ENCODE measurements around the gene NEURL3. TPM values are rescaled to one million over a fixed set of nuclear protein-coding genes. Genes with fewer than 3 reads are reported as not detected.

The NEURL3 gene
- total RNA-seq, 1 donor from 2014 or later = not detected

DNA sequence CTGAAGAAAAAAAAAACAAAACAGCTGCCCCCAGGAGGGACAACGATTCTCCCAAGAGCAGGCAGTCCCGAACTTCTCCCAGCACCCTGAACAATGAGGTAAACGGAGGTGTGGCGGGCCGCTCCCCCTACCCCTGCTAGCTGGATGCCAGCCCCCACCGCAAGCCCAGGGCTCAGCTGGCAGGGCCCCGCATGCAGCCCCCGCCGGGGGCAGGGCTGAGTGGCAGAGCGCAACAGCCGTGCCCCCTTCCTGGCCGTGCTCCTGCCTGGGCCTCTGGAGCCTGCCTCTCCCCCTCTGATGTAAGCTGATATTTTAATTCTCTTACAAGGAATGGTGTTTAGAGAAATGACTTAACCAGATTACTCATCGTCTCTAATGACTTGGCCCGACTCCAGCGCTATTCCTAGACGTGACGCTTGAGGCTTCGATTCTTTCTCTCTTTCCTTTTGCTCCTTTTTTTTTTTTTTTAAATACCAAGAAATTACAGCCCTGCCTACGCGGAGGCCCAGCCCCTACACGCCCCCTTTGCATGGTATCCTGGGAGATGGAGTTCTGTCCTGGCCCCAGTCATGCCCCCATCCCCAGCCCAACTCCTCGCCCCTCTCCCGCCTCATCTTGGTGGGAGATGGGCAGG, 26.8 kb upstream of the NEURL3 start:
- Mint-ChIP-seq H3K27me3 (ENCODE audit: unreplicated experiment) (peaks cover under 1% of the 10 kb centered on the region), H3K27ac (ENCODE audit: unreplicated experiment) (peak overlapping the region; percentile 96), H3K36me3 (ENCODE audit: unreplicated experiment) (no peaks in the 10 kb centered on the region), H3K4me1 (ENCODE audit: unreplicated experiment) (peaks cover 56% of the 10 kb centered on the region), H3K9me3 (ENCODE audit: unreplicated experiment) (no peaks in the 10 kb centered on the region), H3K4me3 (ENCODE audit: unreplicated experiment) (peak overlapping the region; percentile 61)
- TF ChIP-seq CTCF (IDR thresholded peaks at IDR 0.05) = no peak
- peak; percentile 94 for DNase-seq (ENCODE audit: extremely low spot score, unreplicated experiment)

GRCh38 chr2:96531366-96531765, 26.2 kb upstream of the NEURL3 start:
- Mint-ChIP-seq H3K9me3 (ENCODE audit: unreplicated experiment) (no peaks in the 10 kb centered on the region), H3K27me3 (ENCODE audit: unreplicated experiment) (peaks cover 4% of the 10 kb centered on the region), H3K36me3 (ENCODE audit: unreplicated experiment) (no peaks in the 10 kb centered on the region), H3K4me3 (ENCODE audit: unreplicated experiment) (no peak overlapping the region), H3K4me1 (ENCODE audit: unreplicated experiment) (peaks cover 59% of the 10 kb centered on the region), H3K27ac (ENCODE audit: unreplicated experiment) (peak overlapping the region; percentile 96)
- no peak for TF ChIP-seq CTCF (IDR thresholded peaks at IDR 0.05)
- DNase-seq (ENCODE audit: extremely low spot score, unreplicated experiment) = no peak

DNA sequence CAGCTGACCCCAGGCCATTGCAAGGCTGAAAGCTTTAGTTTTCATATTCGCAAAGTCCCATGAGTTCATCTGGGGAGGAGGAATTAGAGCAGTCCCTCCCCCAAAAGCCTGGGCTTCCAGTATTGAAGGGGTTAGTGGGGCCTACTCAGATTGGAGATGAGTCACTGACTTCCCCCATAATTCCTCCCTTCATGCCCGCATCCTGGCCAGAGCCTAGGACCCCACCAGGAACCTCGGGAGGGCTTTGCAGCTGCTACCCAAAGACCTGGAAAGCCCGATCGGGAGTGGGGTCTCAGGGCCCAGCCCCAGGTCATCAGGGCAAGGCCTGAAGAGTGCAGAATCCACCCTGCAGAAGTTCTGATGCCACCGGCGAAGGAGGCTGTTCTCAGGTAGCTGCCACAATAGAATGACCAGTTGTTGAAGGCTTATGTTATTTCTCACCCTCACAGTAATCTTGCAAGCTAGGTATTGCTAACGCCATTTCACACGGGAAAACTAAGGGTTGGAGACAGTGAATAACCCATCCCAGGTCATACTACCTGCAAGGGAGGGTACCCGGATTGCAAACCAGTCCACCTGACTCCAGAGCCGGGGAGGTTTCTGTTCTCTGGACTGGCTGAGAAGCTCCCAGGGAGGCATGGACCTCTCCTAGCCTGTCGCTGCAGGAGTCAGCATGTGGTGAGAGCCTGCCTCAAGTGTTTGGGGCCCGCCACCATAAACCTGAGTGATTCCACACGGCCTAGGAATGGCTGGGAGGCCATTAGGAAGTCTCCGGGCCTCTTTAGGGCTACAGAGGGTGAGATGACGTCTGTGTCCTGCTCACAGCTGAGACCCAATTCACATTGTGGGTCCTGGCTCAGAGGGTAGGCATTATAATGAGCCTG, 25.6 kb upstream of the NEURL3 start:
- Mint-ChIP-seq H3K27me3 (ENCODE audit: unreplicated experiment) (peaks cover 4% of the 10 kb centered on the region), H3K4me3 (ENCODE audit: unreplicated experiment) (no peak overlapping the region)
- no peak for DNase-seq (ENCODE audit: extremely low spot score, unreplicated experiment)

GRCh38 chr2:96530144-96530430, 24.9 kb upstream of the NEURL3 start:
- Mint-ChIP-seq H3K4me1 (ENCODE audit: unreplicated experiment) (peaks cover 57% of the 10 kb centered on the region), H3K27me3 (ENCODE audit: unreplicated experiment) (peaks cover 4% of the 10 kb centered on the region), H3K4me3 (ENCODE audit: unreplicated experiment) (no peak overlapping the region), H3K27ac (ENCODE audit: unreplicated experiment) (no peak overlapping the region), H3K9me3 (ENCODE audit: unreplicated experiment) (no peaks in the 10 kb centered on the region), H3K36me3 (ENCODE audit: unreplicated experiment) (no peaks in the 10 kb centered on the region)
- no peak for TF ChIP-seq CTCF (IDR thresholded peaks at IDR 0.05)
- no peak for DNase-seq (ENCODE audit: extremely low spot score, unreplicated experiment)

More for the DNA sequence above, 25.6 kb upstream of the NEURL3 start:
- Mint-ChIP-seq H3K36me3 (ENCODE audit: unreplicated experiment) (no peaks in the 10 kb centered on the region), H3K27ac (ENCODE audit: unreplicated experiment) (no peak overlapping the region), H3K4me1 (ENCODE audit: unreplicated experiment) (peaks cover 57% of the 10 kb centered on the region), H3K9me3 (ENCODE audit: unreplicated experiment) (no peaks in the 10 kb centered on the region)
- TF ChIP-seq CTCF (IDR thresholded peaks at IDR 0.05) = no peak

GRCh38 chr2:96529376-96530143, 24.4 kb upstream of the NEURL3 start:
- no peaks in the 10 kb centered on the region for H3K36me3 Mint-ChIP-seq (ENCODE audit: unreplicated experiment)
- no peak overlapping the region for H3K4me3 Mint-ChIP-seq (ENCODE audit: unreplicated experiment)
- TF ChIP-seq CTCF (IDR thresholded peaks at IDR 0.05) = no peak
- H3K27ac Mint-ChIP-seq (ENCODE audit: unreplicated experiment) = peak overlapping the region; percentile 69
- peaks cover 4% of the 10 kb centered on the region for H3K27me3 Mint-ChIP-seq (ENCODE audit: unreplicated experiment)
- no peaks in the 10 kb centered on the region for H3K9me3 Mint-ChIP-seq (ENCODE audit: unreplicated experiment)
- peaks cover 57% of the 10 kb centered on the region for H3K4me1 Mint-ChIP-seq (ENCODE audit: unreplicated experiment)
- DNase-seq (ENCODE audit: extremely low spot score, unreplicated experiment) = no peak
